Epithelial cell of esophagus (primary cell): Measurements from ENCODE around the gene TEAD3.

Experiments used
- DNase-seq: peaks from one replicate; pipeline ENCODE4 v3.0.0; 2010; ENCODE audit warnings: low read depth
- H3K4me3 ChIP-seq: 2 replicates; pipeline ENCODE4 v1.5.1; 2011; ENCODE audit warnings: mild to moderate bottlenecking, low read length, control low read depth
- TF ChIP-seq, protein P1 (sequence below): IDR thresholded peaks from 2 replicates; pipeline ENCODE4 v1.5.1; 2011; ENCODE audit warnings: low read depth, mild to moderate bottlenecking, low read length, control low read depth, inconsistent platforms; ENCODE audit not compliant: insufficient read depth; ENCODE audit errors: missing control alignments

TEAD3 gene

DNA sequence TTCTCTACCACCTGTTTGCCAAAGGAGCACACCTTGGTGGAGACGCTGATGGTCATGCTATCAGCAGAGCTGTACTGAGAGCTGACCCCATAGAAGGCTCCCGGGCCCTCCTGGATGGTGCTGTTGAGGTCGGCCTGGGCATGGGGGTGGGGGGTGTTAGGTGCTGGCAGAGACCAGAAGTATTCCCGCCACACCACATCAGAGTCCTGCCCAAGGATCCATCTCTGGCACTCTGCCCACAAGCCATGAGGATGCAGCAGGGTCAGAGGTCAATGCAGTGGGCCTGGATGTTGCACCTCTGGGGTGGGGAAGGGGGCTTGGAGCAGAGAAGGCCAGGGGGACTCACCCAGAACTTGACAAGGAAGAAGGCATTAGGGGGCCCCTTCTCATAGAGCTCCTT lies 21.3 kb downstream of the TEAD3 start:
- no peak for DNase-seq
- H3K4me3 ChIP-seq: no peak overlapping the region
- TF ChIP-seq, protein P1, sequence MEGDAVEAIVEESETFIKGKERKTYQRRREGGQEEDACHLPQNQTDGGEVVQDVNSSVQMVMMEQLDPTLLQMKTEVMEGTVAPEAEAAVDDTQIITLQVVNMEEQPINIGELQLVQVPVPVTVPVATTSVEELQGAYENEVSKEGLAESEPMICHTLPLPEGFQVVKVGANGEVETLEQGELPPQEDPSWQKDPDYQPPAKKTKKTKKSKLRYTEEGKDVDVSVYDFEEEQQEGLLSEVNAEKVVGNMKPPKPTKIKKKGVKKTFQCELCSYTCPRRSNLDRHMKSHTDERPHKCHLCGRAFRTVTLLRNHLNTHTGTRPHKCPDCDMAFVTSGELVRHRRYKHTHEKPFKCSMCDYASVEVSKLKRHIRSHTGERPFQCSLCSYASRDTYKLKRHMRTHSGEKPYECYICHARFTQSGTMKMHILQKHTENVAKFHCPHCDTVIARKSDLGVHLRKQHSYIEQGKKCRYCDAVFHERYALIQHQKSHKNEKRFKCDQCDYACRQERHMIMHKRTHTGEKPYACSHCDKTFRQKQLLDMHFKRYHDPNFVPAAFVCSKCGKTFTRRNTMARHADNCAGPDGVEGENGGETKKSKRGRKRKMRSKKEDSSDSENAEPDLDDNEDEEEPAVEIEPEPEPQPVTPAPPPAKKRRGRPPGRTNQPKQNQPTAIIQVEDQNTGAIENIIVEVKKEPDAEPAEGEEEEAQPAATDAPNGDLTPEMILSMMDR: no peak

DNA sequence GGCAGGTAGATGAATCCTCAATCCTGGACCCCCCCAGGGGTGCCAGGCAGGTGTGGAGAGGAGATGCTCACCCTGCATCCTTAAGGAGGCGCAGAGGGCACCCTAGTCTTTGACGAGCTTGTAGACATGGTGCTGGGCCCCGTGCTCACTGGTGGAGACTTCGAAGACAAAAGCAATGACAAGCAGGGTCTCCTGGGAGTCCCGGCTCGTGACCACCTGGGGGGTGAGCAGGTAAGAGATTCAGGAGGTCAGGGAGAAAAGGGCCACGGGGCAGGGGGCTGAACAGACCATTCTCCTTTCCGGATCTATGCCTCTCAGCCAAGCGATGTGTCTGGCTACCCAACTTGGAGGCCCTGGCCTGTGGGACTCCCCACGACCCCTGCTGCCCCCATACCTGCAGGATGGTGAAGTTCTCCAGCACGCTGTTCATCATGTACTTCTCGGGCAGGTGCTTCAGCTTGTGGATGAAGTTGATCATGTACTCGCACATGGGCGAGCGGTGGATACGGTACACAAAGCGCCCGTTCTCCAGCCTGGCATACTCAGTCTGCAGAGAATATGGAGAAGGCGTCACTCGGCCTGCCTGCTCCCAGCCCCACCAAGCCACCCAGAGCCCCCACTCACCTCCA lies 21.8 kb downstream of the TEAD3 start:
- H3K4me3 ChIP-seq: no peak overlapping the region
- TF ChIP-seq, protein P1: no peak
- DNase-seq: no peak

DNA sequence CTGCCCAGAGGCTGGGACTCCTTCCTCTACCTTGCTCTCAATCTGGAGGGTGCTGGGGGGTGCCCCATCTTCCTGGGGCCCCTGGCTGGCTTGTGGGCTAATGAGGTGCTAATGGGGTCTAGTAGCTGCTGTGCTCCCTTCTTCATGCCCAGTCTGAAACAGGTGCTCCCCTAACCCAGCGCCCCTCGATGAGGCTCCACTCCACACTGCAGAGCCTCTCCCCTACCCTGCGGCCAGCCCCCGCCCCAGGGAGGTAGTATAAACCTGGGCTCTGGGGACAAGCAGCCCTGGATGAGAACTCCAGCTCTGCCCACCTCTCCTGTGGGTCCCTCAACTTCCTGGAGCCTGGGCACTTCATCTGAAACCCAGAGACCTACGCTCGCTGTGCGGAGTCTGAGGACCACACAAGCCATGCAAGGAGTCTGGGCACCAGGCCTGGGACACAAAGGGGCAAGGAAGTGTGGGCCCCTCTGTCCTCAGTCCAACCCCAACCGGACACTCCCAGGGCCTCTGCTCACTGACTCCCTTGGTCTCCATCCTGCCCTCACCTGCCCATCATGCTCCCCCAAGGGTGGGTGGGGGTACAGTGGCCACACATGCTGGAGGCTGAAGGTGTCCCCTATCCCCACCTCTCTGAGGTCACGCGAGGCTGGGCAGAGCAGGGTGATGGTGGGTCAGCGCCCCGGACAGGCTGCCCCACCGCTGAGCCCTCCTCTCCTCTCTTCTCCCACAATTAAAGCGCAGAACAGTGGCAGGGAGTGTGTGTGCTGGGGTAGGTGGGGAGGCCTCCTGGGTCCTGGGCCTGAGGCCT lies 22.5 kb downstream of the TEAD3 start:
- TF ChIP-seq, protein P1: no peak
- no peak for DNase-seq
- no peak overlapping the region for H3K4me3 ChIP-seq

DNA sequence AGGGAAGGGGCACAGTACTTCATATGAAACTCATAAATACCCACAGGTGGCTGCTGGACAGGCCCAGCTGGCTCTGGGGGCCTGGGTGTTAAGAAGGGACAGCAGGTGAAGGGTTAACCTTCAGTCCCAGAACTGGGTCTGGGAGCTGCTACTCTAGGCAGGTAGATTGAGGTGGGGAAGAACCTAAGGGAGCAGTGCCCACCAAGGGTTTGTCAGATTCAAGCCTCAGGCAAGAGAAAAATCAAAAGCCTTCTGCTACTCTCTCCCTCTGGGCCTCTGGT lies 23.1 kb downstream of the TEAD3 start:
- TF ChIP-seq, protein P1: no peak
- no peak for DNase-seq

DNA sequence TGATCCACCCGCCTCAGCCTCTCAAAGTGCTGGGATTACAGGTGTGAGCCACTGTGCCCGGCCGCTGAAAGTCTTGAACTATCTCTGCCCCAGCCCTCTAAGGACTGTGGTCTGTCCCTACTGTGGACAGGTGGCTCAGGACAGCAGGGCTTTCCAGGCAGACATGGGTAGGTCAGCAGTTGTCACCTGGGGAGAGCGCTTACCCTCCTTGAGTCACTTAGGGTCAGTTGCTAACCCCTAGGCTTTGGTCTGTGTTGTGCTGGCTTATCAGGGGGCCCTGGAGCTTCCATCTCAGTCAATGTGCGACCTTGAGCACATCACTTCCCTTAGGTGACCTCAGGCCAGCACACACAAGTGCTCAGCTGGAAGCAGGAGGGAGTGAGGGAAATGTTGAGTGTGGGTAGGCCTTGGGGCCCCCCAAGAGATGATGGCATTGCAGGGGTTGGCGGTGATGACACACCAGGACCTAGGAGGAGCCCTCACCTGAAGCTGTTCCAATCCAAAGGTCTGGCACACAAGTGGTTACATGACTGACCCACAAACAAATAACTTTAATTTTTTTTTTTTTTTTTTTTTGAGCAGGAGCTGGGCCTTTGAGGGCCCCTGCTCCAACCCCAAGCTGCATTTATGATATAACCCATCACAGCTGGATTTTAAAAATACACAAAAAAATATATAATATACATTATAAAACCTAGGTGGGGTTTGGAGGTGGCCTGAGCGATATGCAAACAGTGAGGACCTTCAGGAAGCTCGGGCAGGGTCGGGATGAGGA lies 23.6 kb downstream of the TEAD3 start:
- no peak for DNase-seq
- TF ChIP-seq, protein P1: no peak
- no peak overlapping the region for H3K4me3 ChIP-seq

More for the DNA sequence above, 23.1 kb downstream of the TEAD3 start:
- no peak overlapping the region for H3K4me3 ChIP-seq

DNA sequence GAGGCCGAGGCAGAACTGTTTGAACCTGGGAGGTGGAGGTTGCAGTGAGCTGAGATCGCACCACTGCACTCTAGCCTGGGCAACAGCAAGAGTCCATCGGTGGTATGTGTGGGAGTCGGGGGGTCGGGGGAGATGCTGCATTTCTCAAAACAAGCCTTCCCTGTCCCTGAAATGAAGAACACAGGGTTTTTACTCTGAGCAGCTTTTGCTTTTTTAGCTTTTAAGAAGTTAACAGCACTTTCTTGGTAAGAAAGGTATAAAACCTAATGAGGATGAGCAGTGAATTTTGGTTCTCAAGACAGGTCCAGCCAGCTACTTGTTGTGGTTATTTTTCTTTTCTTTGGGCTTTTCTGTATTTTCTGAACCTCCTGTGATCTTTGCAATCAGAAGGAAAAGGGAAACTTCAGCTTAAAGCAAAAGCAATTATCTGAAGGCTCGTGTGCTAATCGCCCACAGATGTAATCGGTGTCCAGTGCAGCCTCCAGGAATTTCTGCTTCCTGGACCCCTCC lies 25.0 kb downstream of the TEAD3 start:
- DNase-seq: no peak
- TF ChIP-seq, protein P1: no peak
- no peak overlapping the region for H3K4me3 ChIP-seq
